CD4-positive, alpha-beta T cell treated with Interferon gamma for 1 hour (primary cell): ENCODE data around the gene SMIM24.
A peak's percentile ranks its signal among the peaks of the same experiment; 100 is the strongest.
"Not testable (repeated sequence)": the region's sequence is repeated elsewhere in the genome, so short reads cannot be mapped to it uniquely, and the experiment has no call there.

Source experiments
- DNase-seq: peaks from one replicate; pipeline ENCODE4 v3.0.0-alpha.2; 2020

Gene SMIM24

GRCh38 chr19:3513229-3514140 lies 33.2 kb upstream of the SMIM24 start:
- no peak for DNase-seq

- no peak for DNase-seq
Measured at GRCh38 chr19:3512562-3513228, 32.4 kb upstream of the SMIM24 start.

GRCh38 chr19:3511506-3512251 lies 31.4 kb upstream of the SMIM24 start:
- DNase-seq: no peak

GRCh38 chr19:3510727-3511126 lies 30.4 kb upstream of the SMIM24 start:
- DNase-seq: no peak

- DNase-seq: no peak
Measured at GRCh38 chr19:3509566-3509989, 29.3 kb upstream of the SMIM24 start.

- DNase-seq: no peak
Measured at GRCh38 chr19:3508771-3509535, 28.6 kb upstream of the SMIM24 start.

GRCh38 chr19:3508121-3508661 lies 27.9 kb upstream of the SMIM24 start:
- not testable (repeated sequence) for DNase-seq

- DNase-seq: peak; percentile 36
Measured at GRCh38 chr19:3507371-3508120, 27.2 kb upstream of the SMIM24 start.

GRCh38 chr19:3506384-3507340 lies 26.3 kb upstream of the SMIM24 start:
- DNase-seq: peak; percentile 61

- peak; percentile 100 for DNase-seq
Measured at GRCh38 chr19:3505598-3506383, 25.5 kb upstream of the SMIM24 start, which contains the start of gene FZR1. FZR1 (plus strand) TSS chr19:3506311; CDS start chr19:3522990, 16,679 bp downstream.

- no peak for DNase-seq
Measured at GRCh38 chr19:3504735-3505134, 24.4 kb upstream of the SMIM24 start.

GRCh38 chr19:3503036-3503572 lies 22.8 kb upstream of the SMIM24 start:
- no peak for DNase-seq

- DNase-seq: no peak
Measured at GRCh38 chr19:3501780-3502179, 21.5 kb upstream of the SMIM24 start.

GRCh38 chr19:3500429-3501101 lies 20.2 kb upstream of the SMIM24 start, which contains the start of gene DOHH:
DOHH (minus strand) TSS chr19:3500674; CDS start chr19:3496814, 3,860 bp downstream.
- DNase-seq: peak; percentile 96

GRCh38 chr19:3499738-3500428 lies 19.6 kb upstream of the SMIM24 start:
- DNase-seq: no peak

- DNase-seq: no peak
Measured at GRCh38 chr19:3497757-3498520, 17.6 kb upstream of the SMIM24 start.
